HuH-7 (cell line): Measurements from ENCODE around the gene MALSU1.

Experiments
- DNase-seq: peaks from one replicate; pipeline ENCODE4 v3.0.0; 2011; ENCODE audit warnings: low spot score

Gene MALSU1

DNA sequence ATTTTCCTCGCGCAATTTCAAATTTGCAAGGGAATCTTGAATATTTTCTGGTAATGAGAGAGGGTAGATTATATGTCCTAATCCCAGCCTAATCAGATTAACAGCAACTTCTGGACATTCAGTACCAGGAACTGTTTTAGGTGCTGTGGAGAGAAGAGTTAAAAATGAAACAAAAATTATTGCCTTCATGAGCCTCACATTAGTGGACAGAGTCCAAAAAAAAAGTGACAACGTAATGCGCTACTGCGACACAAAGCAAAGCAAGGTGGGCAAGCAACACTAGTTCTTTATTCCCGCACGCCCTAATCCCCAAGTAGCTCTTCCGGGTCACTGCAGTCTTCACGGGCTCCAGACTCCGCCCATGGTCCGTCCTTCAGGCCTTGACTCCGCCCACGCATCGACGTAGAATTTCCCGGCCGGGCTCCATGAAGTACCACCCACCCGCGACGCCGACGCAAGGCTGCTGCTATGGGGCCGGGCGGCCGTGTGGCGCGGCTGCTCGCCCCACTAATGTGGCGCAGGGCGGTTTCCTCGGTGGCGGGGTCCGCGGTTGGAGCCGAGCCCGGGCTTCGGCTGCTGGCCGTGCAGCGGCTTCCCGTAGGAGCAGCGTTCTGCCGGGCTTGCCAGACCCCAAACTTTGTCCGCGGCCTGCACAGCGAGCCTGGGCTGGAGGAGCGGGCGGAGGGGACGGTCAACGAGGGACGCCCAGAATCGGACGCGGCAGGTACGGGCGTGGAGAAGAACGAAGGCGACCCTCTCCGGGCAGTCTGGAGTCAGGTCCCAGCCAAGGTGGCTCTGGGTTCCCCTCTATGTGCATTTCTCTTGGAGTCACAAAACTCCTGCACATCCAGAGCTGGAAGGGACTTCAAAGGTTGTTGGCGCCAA, at the start of gene MALSU1:
MALSU1 (plus strand) TSS at position 455 of the 885 bp plus-strand sequence; CDS start at position 469, 14 bp downstream.
- peak; percentile 92 for DNase-seq

DNA sequence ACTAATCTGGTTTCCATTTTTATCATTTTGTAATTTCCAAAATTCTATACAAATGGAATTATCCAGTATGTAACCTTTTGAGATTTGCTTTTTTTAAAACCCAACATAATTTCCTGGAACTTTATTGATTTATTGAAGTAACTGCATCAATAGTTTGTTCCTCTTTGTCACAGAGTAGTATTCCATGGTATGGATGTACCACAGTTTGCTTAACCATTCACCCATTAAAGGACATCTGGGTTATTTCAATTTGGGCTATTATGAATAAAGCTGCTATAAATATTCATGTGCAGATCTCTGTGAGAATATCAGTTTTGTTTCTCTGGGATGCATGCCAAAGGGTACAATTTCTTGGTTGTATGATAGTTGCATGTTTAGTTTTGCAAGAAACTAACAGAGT, 49.7 kb upstream of the MALSU1 start:
- no peak for DNase-seq

DNA sequence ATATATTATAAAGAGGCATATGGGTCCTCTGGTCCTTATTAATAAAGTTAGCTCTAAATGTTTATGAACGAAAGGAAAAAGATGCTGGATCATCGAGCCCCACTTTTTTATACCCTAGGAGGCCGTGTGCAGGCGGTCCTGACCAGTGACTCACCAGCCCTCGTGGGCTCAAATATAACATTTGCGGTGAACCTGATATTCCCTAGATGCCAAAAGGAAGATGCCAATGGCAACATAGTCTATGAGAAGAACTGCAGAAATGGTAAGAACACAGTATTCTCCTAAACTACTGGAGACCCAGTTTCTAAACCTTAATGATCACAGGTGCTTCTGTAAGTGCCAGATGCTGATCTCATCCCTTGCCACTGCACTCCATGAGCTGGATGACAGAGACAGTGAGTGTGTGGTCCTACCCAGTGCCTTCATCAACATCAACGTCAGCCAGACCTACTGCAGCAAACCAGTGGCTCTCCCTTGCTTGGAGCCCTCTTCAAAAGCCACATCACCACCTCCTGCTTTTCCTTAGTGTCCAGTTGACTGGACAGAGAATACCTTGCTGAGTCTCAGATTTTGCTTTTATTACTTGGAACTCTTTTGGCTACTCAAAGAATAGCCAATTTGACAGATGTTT, 45.0 kb upstream of the MALSU1 start:
- DNase-seq = no peak

DNA sequence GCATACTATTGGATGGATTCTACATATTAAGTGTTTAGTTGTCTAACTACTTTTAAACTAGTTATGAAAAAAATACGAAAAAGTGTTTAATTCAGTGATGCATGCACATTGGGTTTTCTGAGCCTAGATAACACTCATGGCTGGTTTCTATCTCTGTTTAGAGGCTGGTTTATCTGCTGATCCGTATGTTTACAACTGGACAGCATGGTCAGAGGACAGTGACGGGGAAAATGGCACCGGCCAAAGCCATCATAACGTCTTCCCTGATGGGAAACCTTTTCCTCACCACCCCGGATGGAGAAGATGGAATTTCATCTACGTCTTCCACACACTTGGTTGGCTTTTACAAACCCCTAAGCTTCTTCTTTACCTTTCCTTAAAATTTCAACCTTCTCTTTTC, 42.4 kb upstream of the MALSU1 start:
- DNase-seq = no peak

DNA sequence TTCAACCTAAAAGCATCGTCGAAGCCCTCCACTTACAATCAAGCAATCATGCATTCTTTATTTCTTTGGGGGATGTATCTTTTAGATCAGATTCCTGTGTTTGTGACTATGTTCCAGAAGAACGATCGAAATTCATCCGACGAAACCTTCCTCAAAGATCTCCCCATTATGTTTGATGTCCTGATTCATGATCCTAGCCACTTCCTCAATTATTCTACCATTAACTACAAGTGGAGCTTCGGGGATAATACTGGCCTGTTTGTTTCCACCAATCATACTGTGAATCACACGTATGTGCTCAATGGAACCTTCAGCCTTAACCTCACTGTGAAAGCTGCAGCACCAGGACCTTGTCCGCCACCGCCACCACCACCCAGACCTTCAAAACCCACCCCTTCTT, 38.8 kb upstream of the MALSU1 start:
- DNase-seq = no peak

DNA sequence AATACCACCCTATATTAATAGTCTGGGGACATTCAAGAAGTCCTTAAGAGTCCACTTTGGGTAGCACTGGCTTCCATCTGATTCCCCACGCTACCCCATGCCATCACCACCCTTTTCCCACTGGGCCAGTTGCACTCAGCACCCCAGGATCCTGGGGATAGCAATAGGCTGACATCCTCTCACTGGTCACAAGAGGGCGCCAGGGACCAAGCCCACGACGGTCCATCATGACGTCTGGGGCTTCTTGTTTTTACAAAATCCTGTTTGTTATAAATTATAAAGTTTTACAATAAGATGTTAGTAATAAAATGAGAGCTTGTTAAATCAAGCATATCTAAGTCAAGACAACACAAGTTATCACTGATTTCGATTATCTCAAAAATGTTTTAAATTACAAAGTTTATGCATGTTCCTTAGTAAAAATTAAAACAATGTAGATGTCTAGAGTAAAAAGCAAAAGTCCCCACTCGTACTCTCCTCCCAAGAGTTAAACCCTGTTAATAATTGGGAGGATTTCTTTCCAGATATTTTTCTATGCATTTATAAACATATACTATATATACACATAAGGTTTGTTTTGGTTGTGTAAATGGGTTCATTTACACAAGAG, 37.2 kb upstream of the MALSU1 start:
- DNase-seq = peak; percentile 85

DNA sequence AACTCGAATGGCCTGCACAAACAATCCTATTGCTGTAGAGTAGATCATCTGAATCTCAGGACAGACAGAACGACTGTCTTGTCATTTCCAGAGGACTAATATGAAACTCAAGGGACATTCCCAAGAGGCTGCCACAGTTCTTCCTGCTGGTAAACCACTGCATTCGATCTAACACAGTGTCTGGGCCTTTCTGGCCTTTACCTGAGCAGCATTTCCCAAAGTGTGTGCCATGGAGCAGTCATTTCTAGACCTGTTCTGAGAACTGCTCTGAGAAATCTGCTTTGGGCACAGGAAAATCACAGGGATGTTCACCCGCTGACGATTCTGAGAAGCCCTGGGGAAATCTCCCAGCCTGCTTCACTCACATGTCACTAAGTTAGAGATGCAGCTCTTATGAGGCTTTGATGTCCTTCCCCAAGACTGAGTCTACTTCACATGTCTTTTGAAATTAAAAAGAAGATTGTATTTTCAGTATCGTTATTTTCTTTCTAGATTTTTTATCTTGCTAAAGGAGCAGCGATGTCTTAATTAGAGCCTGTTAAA, 34.2 kb upstream of the MALSU1 start:
- DNase-seq = no peak

DNA sequence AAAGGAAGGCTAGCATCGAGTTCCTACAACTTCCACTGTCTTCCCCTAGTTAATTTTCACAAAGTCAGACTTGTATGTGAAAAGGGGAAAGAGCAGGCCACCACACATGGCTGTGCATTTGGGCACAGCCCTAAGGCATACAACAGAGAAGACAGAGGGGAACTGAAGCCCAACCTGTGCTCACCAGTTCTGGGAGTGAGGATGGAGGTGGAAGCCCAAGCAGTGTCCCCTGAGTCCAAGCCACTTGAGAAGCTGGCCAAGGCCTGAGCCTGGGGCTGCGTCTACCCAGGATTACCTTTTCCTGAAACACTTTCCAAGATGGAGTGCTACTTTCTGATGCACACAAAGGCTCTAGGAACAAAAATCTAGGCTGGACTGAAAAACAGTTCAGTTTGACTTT, 32.2 kb upstream of the MALSU1 start:
- no peak for DNase-seq

DNA sequence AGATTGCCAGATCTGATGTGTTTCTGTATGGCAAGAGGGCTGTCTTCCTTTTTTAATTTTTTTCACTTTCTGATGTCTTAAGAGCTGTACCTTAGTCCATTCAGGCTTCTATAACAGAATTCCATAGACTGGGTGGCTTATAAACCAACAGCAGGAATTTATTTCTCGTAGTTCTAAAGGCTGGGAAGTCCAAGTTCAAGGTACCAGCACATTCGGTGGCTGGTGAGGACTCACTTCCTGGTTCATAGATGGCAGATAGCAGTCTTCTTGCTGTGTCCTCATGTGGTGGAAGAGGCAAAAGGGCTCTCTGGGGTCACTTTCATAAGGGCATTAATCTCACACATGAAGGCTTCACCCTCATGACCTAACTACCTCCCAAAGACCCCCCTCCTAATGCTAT, 31.8 kb upstream of the MALSU1 start:
- DNase-seq = no peak

DNA sequence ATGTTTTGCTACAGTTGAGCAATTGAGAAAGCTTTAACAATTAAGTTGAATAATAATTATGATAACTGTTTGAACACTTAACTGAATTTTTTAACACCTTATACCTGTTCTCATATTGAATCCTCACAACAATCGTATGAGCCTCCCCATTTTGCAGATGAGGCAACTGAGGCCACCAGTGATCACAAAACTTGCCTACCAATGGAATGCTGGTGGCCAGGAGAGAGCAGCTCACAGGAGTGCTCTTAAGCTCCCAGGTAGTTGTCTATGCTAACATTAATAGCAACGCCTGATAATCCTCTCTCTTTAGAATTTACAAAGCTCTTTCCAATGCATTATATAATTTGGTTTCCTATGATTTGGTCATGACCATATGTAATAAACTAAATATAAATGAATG, 31.0 kb upstream of the MALSU1 start:
- DNase-seq = no peak

DNA sequence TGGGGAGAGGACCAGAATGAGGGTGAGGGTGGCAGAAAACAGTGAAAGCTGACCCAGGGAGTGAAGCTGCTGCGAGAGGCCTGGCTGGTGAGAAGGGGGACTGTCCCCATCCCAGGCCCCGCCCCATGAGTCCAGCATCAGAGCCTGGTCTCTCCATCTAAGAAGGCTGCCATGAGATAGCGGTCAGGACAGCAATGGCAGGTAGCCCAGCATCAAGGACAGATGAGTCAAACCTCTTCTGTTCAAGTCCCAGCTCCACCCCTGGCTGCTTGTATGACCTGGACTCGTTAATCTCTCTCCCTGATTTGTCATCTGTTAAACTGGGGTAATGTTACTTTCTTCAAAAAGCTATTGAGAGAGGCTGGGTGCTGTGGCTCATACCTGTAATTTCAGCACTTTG, 30.4 kb upstream of the MALSU1 start:
- no peak for DNase-seq

DNA sequence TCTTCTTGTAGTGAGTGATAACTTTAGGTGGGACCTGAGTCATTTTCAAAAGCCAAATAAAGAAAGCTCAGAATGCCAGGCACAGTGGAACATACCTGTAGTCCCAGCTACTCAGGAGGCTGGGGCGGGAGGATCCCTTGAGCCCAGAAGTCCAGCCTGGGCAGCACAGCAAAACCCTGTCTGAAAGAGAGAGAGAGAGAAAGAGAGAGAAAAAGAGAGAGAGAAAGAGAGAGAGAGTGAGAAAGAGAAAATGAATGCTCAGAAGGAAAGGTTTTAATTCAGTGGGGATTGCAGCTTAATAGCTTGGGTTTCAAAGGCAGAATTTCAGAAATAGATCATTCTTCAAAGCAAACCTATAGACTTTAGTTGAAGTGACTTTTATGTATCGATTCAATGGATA, 26.9 kb upstream of the MALSU1 start:
- DNase-seq = no peak

DNA sequence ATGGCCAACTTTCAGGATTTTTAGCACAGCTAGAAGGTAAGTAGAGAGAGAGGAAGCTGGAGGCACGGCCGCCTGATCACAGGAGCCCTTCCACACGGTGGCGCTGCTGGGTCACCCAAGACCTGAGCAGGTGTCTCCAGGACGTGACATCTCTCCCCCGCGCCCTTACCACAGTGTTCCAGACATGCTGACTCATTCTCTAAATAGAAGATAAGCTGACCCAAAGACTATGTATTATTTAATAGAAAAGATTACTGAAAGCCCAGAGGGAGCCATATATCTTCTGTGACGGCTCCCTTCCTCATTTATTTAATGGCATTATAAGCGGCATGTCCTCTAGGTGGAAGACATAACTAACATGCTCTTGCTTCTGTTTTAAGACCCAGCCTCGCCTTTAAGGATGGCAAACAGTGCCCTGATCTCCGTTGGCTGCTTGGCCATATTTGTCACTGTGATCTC, 26.0 kb upstream of the MALSU1 start:
- DNase-seq = peak; percentile 83

DNA sequence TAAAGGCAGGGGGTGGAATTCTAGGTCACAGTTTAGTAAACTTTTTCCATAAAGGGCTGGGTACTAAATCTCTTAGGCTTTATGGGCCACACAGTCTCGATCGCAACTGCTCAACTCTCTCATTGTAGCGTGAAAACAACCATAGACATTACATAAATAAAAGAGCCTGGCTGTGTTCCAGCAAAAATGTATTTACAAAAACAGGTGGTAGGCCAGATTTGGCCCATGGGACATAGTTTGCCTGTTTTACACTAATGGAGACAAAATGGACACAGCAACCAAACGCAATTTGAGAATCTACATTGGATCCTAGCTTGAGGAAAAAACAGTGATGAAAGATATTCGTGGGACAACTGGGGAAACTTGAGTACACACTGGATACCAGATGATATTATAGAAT, 23.2 kb upstream of the MALSU1 start:
- no peak for DNase-seq

DNA sequence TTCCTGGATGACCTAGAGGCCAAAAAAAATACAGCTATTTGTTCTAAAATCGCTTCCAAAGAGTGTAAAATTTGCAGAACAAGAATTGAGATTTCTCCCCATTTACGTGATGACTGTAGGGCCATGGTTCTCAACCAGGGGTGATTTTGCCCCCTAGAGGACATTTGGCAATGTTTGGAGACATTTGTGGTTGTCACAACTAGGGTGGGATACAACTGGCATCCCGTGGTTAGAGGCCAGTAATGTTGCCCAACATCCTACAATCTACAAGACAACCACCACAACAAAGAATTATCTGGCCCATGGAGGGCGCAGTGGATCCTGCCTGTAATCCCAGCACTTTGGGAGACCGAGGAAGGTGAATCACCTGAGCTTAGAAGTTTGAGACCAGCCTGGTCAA, 22.8 kb upstream of the MALSU1 start:
- no peak for DNase-seq

DNA sequence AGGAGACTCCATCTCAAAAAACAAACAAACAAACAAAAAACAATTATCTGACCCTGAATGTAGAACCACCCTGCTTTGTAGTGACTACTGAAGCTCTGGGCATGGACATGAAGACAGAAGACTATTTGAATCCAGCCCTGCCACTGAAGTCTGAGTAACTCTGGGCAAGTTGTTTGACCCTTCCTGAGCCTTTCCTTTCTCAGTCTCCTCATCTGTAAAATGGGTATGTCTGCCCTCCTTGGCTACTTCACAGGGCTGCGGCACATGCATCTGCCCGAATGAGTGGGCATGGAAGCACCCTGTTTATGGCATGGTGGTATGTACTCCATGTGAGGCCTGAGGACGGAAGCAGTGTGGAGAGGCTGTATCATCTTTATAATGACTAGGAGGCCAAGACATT, 22.2 kb upstream of the MALSU1 start:
- DNase-seq = no peak

DNA sequence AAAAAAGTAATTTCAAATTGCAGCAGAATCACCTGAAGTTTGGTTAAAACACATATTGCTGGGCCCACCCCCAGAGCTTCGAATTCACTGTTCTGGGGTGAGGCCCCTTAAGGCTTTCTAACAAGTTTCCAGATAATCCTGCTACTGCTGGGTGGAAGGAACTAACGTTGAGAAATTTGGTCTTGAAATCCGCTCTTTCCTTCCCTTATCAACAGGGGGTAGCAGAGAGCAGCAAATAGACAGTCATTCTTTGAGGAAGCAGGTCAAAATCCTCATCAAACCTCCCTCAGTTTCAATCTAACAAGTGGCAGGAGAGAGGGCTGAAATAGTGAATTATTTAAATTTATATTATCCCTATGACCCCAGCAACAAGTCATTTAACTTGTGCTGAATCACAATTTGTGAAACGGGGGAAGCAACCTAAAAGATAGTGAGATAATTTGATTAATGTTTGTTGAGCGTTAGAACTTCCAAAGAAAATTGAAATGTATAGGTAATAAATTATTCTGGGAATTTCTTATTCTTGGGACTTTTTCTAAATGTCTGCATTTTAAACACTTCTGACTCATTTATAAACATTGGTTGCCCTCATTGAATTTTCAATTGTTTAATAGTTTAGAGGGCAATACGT, 21.7 kb upstream of the MALSU1 start:
- peak; percentile 76 for DNase-seq

DNA sequence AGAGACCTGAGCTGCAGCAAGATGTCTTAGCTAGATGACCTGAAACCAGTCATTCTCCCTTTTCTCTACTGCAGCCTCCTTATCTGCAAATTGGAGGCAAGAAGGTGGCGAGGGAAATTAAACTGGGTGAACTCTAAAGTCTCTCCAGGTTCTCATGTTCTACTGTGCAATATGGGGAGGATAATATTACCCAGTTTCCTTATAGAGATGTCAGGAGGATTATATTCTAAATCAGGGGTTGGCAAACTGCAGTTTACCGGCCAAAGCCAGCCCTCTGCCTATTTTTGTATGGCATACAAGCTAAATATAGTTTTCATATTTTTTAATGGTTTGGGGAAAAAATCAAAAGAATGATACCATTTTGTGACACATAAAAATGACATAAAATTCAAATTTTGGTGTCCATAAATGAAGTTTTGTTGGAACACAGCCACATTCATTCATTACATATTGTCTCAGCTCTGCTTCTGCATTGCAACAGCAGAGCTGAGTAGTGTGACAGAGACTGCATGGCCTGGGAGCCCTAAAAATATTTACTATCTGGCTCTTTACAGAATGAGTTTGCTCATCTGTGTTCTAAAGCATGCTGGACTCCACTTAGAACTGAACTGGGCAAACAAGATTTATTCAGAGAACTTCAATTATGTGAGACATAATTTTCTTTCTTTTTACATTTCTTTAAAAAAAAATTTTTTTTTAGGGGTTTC, 19.2 kb upstream of the MALSU1 start:
- DNase-seq = no peak

DNA sequence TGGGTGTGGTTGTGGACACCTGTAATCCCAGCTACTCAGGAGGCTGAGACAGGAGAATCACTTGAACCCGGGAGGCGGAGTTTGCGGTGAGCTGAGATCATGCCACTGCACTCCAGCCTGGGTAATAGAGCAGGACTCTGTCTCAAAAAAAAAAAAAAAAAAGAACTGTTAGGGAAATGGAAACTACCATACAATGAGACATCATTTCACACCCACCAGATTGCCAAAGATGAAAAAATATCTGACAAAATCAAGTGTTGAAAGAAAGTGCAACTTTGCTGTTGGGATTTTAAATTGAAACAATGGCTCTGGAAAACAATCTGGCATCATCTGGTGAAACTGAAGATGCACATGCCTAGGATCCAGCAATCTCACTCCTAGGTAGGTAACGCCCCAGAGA, 16.1 kb upstream of the MALSU1 start:
- no peak for DNase-seq

DNA sequence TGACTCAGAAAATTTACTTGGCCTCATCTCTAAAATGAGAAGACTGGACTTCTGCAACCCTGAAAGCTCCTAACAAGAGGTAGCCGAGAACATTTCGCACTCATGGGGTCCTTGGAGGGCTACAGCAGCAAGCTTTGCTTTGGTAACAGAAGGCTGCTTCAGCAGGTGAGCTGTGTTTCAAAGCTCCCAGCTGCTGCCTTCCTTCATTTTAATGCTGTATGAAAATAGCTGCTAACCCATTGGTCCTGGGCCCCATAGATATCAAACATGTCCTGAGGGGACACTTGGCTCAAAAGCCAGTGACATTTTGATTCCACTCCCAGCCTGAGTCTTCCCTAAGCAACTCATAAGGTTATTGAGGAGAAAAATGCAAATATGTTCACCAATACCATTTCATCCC, 14.3 kb upstream of the MALSU1 start:
- DNase-seq = no peak
